PFSK-1 (cell line): ENCODE results near the gene SLC25A45.

ENCODE experiments used
- FOXP2 ChIP-seq: optimal IDR thresholded peaks from 2 replicates; pipeline ENCODE3; 2011; ENCODE audit warnings: borderline replicate concordance, control low read depth, inconsistent platforms; ENCODE audit not compliant: insufficient read depth; ENCODE audit errors: extremely low read length, extremely low read depth
- POLR2AphosphoS5 ChIP-seq: IDR thresholded peaks from 2 replicates; pipeline ENCODE4 v1.6.1; 2012; ENCODE audit warnings: low read depth, mild to moderate bottlenecking, control low read depth, low read length, moderate library complexity
- SIN3A ChIP-seq: IDR thresholded peaks from 2 replicates; pipeline ENCODE4 v1.6.1; 2012; ENCODE audit warnings: mild to moderate bottlenecking, low read length, moderate library complexity, borderline replicate concordance; ENCODE audit not compliant: insufficient read depth
- TAF1 ChIP-seq: IDR thresholded peaks from 2 replicates; pipeline ENCODE4 v1.6.1; 2012; ENCODE audit warnings: low read length, control low read depth, borderline replicate concordance; ENCODE audit not compliant: insufficient read depth
- TF ChIP-seq, protein P1 (sequence below), 2 experiments: IDR thresholded peaks; 2 replicates each; pipeline versions ENCODE4 v1.6.1 to v1.8.0; 2011 to 2012; ENCODE audit warnings: low read depth in 2 of 2, low read length in 2 of 2, control low read depth in 1 of 2, inconsistent platforms in 1 of 2, mild to moderate bottlenecking in 1 of 2, moderate library complexity in 1 of 2; ENCODE audit not compliant: insufficient read depth in 1 of 2

The SLC25A45 gene

DNA sequence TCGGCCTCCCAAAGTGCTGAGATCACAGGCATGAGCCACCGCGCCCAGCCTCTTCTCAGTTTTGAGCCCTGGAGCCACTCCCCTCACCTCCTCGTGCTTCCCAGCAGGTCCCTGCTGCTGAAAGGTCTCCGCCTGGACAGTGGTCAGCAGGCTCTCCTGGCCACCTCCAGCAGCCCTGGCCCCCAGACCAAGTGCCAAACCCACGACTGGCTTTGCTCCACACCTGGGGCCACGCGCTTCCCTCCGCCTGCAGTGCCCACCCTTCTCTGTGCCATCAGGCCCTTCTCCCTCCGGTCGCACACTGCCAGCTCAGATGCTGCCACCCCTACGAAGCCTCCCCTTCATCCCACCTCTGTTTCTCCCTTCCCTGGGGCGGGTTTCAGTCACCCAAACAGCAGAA, 16.8 kb upstream of the SLC25A45 start:
- no peak for TF ChIP-seq FOXP2
- TF ChIP-seq, protein P1, sequence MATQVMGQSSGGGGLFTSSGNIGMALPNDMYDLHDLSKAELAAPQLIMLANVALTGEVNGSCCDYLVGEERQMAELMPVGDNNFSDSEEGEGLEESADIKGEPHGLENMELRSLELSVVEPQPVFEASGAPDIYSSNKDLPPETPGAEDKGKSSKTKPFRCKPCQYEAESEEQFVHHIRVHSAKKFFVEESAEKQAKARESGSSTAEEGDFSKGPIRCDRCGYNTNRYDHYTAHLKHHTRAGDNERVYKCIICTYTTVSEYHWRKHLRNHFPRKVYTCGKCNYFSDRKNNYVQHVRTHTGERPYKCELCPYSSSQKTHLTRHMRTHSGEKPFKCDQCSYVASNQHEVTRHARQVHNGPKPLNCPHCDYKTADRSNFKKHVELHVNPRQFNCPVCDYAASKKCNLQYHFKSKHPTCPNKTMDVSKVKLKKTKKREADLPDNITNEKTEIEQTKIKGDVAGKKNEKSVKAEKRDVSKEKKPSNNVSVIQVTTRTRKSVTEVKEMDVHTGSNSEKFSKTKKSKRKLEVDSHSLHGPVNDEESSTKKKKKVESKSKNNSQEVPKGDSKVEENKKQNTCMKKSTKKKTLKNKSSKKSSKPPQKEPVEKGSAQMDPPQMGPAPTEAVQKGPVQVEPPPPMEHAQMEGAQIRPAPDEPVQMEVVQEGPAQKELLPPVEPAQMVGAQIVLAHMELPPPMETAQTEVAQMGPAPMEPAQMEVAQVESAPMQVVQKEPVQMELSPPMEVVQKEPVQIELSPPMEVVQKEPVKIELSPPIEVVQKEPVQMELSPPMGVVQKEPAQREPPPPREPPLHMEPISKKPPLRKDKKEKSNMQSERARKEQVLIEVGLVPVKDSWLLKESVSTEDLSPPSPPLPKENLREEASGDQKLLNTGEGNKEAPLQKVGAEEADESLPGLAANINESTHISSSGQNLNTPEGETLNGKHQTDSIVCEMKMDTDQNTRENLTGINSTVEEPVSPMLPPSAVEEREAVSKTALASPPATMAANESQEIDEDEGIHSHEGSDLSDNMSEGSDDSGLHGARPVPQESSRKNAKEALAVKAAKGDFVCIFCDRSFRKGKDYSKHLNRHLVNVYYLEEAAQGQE (IDR thresholded peaks at IDR 0.05; ENCODE audit: insufficient read depth in 1 of 2, low read depth in 2 of 2, low read length in 2 of 2) = no peak
- TF ChIP-seq POLR2AphosphoS5 = no peak
- no peak for TF ChIP-seq TAF1
- no peak for TF ChIP-seq SIN3A

DNA sequence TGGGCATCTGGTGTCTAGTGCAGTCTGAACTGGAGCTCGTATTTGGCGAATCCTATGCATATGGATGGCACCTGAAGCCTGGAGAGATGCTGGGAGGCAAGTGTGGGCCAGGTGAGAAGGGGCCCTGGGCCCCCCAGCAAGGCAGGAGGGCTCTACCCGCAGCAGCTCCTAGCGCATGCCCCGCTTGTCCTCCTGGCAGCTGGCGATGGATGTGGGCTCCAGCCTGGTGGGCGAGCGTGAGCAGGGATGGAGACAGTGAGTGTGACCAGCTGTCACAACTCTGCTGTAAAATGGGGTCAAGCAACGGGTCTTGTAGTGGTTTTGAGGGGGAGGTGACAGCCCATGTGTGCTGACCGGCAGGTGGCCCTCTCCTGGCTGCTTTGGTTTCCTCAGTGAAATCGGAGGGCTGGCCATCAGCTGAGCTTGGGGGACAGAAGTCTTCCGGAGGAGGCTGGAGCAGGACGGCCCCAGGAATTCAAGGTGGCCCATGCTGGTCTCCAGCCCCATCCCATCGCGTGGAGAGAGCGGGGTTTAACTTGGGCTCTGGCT, 16.0 kb upstream of the SLC25A45 start:
- TF ChIP-seq FOXP2 (no peak), POLR2AphosphoS5 (no peak)

DNA sequence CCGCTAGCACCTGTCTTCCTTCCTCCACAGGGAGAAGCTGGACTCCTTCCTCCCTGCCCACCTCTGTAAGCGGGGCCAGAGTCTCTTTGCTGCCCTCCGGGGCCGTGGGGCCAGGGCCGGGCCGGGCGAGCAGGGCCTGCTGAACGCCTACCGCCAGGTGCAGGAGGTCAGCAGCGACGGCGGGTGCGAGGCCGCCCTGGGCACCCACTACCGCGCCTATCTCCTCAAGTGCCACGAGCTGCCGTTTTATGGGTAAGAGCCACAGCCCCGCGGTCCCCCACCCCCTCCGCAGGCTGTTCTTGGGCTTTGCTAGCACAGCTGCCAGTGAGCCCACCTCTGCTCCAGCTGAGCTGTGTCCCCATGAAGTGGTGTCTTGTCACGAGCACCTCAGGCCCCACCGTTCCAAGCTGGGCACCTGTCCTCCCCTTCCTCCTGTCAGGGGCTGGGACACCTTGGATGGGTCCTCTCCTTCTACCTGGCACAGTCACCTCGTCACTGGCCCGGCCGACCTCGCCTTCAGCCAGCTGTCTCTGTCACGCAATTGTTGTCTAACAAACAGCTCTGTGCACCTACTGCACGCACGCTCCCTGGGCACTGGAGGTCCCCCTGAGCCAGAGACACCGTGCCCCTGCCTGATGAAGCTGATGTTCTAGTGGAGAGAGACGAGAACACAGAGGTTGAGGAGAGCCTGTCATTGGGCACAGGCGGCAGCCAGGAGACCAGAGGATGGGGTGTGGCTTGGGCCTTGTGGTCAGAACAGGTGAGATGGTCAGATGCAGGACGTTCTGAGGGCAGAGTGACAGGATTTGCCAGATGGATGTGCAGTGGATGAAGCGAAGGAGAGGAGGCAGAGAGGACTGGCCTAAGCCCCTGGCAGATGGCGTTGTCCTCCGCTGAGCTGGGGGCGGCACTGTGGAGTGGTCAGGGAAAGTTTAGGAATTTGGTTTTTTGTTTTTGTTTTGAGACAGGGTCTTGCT, 14.6 kb upstream of the SLC25A45 start:
- TF ChIP-seq FOXP2 (no peak), POLR2AphosphoS5 (no peak), TAF1 (no peak), SIN3A (no peak)
- TF ChIP-seq, protein P1 (IDR thresholded peaks at IDR 0.05; ENCODE audit: insufficient read depth in 1 of 2, low read depth in 2 of 2, low read length in 2 of 2) = no peak

DNA sequence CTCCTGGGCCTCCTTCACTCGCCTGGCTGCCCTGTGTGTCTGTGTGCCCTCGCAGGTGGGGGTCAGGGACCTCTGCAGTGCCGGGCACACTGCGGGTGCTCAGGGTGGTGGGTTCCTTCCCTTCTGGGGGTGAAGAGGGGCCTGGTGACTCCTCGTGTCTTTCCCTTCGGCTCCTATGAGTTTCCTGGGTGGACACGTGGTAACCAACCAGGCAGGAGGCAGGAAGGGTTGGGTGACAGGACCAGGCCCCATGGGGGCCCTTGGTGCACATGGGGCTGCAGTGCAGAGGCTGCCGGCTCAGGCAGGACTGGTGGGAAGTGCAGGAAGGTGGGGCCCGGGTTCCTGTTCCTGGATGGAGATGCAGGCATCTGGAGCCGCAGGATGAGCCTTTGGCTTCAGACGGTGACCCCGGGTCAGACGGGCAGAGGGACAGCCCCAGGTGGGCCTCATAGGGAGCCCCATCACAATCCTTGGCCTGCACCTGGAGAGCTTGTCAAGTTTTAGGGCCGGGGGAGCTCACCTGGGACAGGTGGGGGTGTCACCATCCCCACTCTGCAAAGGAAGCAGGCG, 13.6 kb upstream of the SLC25A45 start:
- no peak for TF ChIP-seq TAF1
- TF ChIP-seq FOXP2 = no peak
- TF ChIP-seq, protein P1 (IDR thresholded peaks at IDR 0.05; ENCODE audit: insufficient read depth in 1 of 2, low read depth in 2 of 2, low read length in 2 of 2) = no peak
- no peak for TF ChIP-seq SIN3A
- TF ChIP-seq POLR2AphosphoS5 = no peak

DNA sequence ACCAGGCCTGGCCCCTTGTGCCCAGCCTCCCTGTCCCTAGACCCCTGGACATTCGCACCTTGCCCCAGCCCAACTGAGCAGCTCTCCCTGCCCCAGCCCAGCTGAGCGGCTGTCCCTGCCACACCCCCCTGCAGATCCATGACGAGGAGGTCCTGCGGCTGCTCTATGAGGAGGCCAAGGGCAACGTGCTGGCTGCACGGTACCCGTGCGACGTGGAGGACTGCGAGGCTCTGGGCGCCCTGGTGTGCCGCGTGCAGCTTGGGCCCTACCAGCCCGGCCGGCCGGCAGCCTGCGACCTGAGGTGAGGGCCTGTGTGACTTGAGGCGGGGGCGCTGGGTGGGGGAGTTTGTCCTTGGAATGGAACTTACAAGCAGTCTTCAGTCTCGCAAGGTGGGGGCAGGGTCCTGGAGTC, 11.7 kb upstream of the SLC25A45 start:
- TF ChIP-seq TAF1 (no peak), SIN3A (no peak), FOXP2 (no peak), POLR2AphosphoS5 (no peak)
- TF ChIP-seq, protein P1 (IDR thresholded peaks at IDR 0.05; ENCODE audit: insufficient read depth in 1 of 2, low read depth in 2 of 2, low read length in 2 of 2) = no peak
